AG08395 (cell line): ENCODE data around the gene KPNA1.

Experiments
- DNase-seq: peaks from one replicate; pipeline ENCODE4 v3.0.0; 2012; ENCODE audit warnings: mixed read lengths, low spot score

KPNA1 gene

GRCh38 chr3:122415104-122415744 is 99.5 kb downstream of the KPNA1 start:
- DNase-seq = peak; percentile 50

DNA sequence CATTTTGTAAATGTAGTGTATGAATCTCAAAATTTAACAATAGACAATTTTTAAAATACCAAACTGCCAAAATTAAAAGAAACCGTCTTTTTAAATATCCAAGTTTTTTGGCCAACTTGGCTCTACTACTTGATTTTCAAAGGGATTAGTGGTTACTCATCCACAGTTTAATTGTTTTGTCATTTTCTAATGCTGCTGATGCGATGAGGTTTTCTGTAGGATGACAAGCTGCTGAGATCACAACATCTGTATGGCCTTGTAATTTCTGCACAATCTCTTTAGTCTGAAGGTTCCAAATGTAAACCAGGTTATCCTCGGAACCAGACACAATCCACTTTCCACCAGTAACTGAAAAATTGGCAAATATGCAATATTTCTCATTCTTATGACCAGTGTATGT is 100.3 kb downstream of the KPNA1 start:
- DNase-seq = no peak

DNA sequence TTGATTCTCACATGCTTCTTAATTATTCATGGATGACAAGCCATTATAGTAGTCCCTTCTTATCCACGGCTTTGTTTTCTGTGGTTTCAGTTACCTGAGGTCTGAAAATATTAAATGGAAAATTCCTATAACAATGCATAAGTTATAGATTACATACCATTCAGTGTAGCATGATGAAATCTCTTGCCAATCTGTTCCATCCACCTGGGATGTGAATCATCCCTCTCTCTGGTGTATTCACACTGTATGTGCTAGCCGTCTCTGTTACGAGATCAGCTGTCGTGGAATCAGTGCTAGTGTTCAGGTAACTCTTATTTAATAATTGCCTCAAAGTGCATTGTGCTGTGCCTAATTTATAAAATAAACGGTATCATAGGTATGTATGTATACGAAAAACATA is 104.1 kb downstream of the KPNA1 start:
- DNase-seq = no peak

- no peak for DNase-seq
These were observed 104.6 kb downstream of the KPNA1 start for GRCh38 chr3:122410111-122410510.

- DNase-seq = no peak
These were observed 105.3 kb downstream of the KPNA1 start for GRCh38 chr3:122409446-122409845.

DNA sequence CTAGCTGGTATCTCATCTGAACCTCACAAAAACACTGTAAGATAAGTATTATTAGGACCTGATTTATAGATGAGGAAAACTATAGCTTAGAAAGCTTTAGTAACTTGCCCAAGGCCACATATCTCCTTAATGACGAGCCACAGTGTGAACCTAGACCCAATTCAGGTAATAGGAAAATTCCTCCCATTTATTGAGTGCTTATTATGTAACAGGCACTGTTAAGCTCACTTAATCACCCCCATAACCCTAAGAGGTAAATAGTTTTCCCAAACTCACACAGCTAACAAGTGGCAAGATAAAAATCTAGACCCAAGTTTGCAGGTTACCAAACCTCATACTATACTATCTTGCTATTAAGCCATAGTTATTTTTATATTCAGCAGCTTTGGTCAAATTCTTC is 106.8 kb downstream of the KPNA1 start:
- no peak for DNase-seq

- no peak for DNase-seq
These were observed 108.5 kb downstream of the KPNA1 start for GRCh38 chr3:122406198-122406597.

DNA sequence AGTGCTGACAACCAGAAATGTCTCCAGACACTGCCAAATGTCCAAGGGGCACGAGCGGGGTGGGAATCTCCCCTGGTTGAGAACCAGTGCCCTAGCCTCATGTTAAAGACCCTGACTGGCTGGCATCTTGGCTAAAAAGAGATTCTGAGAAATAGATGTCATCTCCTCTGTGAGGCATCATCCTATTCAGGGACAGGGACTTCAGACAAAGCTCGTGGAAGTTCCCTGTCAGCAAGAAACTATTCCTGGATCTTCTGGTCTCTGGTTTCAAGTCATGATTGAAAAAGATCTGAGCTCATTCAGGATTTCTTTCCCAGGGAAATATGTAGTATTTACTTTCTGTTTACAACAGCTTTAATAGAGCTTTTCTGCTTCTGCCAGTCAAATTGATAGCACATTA is 109.7 kb downstream of the KPNA1 start:
- no peak for DNase-seq

GRCh38 chr3:122403489-122403888 is 111.2 kb downstream of the KPNA1 start:
- DNase-seq = no peak

DNA sequence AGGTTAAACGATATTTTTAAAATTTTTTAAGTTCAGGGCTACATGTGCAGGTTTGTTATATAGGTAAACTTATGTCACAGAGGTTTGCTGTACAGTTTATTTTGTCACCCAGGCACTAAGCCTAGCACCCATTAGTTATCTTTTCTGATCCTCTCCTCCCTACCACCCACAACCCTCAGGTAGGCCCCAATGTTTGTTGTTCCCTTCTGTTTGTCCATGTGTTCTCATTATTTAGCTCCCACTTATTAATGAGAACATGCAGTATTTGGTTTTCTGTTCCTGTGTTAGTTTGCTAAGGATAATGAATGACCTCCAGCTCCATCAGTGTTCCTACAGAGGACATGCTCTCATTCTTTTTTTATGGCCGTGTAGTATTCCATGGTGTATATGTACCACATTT is 115.8 kb downstream of the KPNA1 start:
- no peak for DNase-seq

DNA sequence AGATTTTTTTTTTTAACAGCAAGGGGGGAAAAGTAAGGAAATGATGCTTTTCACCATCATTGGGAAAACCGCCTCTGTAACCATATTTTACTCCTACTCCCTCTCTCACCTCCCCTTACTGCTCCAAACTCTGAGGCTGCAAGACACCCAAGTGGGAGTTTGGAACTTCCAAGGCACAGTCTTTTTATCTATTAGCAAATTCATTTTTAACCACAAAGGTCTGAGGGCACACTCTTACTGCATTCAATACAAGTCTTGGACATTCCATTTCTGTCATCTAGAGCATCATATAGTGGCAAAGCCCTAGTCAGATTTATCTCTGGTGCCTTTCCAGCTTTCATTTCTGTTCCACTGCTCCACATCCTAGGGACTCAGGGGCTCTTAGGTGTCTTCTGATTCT is 117.5 kb downstream of the KPNA1 start:
- DNase-seq = no peak

- no peak for DNase-seq
These were observed 118.2 kb downstream of the KPNA1 start for GRCh38 chr3:122396511-122396910.

- no peak for DNase-seq
These were observed 119.2 kb downstream of the KPNA1 start for GRCh38 chr3:122395582-122395981.

DNA sequence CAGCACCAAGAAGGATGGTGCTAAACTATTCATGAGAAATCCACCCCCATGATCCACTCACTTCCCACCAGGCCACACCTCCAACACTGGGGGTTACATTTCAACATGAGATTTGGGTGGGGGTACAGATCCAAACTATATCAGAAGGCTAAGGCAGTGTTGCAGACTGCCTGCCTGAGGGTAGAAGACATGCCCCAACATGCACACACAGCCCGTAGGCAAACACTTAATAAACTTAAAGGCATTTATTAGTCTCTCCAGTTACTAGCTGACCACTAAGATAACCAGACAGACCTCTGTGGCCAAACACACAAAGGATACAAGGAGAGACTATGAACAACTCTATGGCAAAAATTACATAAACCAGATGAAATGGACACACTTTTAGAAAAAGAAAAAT is 120.6 kb downstream of the KPNA1 start:
- no peak for DNase-seq

DNA sequence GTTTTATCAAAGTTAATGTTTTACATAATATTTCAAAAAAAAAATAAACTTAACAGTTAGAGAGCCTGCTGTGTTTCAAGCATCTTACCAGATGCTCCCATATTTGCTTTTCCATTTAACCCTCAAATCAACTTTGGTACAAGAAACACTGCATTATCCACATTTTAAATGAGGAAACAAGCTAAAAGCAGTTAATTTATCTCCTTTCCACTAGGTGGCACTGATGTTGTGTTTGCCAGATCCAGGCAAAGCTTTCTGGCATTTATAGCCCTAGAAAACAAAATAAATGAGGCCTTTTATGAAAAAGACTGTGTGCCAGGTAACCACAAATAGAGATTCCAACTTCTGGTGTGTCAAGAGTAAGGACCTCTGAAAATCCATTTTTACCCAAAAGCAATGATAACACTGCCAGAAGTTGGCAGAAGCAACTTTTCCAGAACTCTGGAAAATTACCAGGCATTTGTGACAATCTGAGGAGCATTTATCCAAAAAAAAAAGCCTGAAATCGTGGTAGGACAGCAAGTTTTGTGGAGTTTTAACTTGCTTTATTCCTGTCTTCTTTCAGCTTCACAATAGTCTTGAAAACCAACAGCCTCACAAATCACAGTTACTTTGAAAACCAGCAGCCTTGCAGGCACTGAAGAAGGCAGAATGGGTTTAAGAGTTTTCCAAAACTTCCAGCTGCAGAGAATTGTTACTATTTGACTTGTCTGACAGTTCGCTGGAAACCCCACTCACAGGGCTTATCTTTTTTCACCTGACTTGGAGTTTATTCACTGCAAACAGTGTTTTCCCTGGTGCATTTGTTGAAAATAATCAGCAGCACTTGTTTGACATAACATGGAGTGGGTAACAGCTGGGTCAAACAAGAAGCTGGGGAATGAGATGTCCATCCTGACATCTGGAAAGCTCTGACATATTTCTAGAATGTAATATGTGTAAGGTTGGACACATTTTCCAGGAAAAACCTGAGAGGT is 121.6 kb downstream of the KPNA1 start:
- peak; percentile 62 for DNase-seq

GRCh38 chr3:122391681-122392446 is 122.9 kb downstream of the KPNA1 start:
- DNase-seq = no peak

- no peak for DNase-seq
These were observed 124.1 kb downstream of the KPNA1 start for GRCh38 chr3:122390665-122391064.

- DNase-seq = no peak
These were observed 124.8 kb downstream of the KPNA1 start for GRCh38 chr3:122389892-122390291.

DNA sequence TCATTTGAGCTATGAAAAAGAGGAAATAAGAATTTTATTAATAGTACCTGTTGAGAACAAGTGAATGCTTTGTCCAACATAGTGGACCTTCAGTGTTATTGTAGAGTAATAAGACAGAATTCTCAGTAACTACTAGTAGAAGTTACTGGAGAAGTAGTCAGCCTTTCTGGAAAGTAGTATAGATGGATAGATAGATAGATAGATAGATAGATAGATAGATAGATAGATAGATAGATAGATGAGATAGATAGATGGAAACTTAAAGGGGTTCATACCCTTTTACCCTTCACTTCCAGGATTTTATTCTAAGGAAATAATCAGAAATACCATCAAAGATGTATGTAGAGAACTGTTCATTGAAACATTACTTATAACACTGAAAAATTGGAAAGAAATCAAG is 125.5 kb downstream of the KPNA1 start:
- no peak for DNase-seq

DNA sequence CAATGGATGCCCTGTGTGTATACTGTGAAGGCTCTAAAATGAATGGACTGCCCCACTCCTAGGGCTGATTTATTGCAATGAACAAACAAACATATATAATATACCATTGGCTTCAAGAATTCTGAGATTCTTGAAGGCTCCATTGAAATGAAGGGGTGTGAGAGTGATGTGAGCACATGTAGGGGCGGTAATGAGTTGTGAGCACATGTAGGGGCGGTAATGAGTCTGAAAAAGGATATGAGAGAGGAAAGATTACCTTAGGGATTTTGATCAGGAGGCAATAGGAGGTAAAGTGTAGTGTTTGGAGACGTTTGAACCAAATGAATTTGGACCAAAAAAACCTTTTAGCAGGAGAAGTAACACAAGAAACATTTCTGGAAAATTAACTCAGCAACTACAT is 127.0 kb downstream of the KPNA1 start:
- DNase-seq = no peak

GRCh38 chr3:122383771-122384697 is 130.7 kb downstream of the KPNA1 start, which contains the start of gene FAM162A:
FAM162A (plus strand) TSS chr3:122384182; CDS start chr3:122384266, 84 bp downstream.
- peak; percentile 93 for DNase-seq
